ENCODE results near the gene ASGR1.
A peak's percentile ranks its signal among the peaks of the same experiment; 100 is the strongest.

ASGR1 gene

DNA sequence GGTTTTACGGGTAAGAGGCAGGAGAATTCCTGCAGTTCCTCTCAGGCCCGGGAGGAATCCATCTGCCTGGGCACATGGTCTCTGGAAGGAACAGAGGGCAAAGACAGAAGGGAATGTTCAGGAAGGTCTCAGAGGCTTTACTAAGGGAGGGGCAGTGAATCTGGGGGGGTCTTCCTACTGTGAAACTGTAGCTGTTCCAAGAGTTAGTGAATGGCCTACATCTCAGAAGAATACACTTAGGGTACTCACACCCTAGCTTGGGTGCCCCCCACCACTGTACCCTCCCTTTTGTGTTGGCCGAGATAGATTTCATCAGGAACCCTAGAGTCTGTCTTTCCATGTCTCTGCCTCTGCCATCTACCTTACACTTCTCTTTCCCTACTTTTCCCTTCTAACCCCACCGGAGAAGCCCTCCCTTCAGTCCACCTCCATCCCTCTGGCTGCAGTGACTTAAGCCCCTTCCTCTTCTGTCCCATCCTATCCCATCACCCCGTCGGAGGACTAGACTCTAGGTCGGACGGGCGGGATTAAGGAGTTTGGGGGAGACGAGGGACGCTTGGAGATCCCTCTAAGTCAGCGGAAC is 40.1 kb upstream of the ASGR1 start:
- peaks cover 74% of the 10 kb centered on the region for H3K4me1 Mint-ChIP-seq
- no peak for ATAC-seq
- peak overlapping the region; percentile 98 to 99 for H3K4me3 Mint-ChIP-seq
- no peaks in the 10 kb centered on the region for H3K27me3 Mint-ChIP-seq
- H3K27ac Mint-ChIP-seq, result peak overlapping the region; percentile 98 to 99
- no peak for DNase-seq
- H3K9me3 Mint-ChIP-seq, result no peaks in the 10 kb centered on the region

- ATAC-seq (no peak), DNase-seq (no peak)
- no peaks in the 10 kb centered on the region for H3K27me3 Mint-ChIP-seq
- peak overlapping the region; percentile 98 to 99 for H3K4me3 Mint-ChIP-seq
- peaks cover 79% of the 10 kb centered on the region for H3K4me1 Mint-ChIP-seq
- no peaks in the 10 kb centered on the region for H3K9me3 Mint-ChIP-seq
- H3K27ac Mint-ChIP-seq, result peak overlapping the region in 1 of 2 donors; percentile 61
Measured at GRCh38 chr17:7218758-7219157, 39.6 kb upstream of the ASGR1 start.

- ATAC-seq, result no peak
- Mint-ChIP-seq H3K4me1 (peaks cover 85% of the 10 kb centered on the region), H3K9me3 (no peaks in the 10 kb centered on the region)
Measured at GRCh38 chr17:7218166-7218565, 39.0 kb upstream of the ASGR1 start.

GRCh38 chr17:7217113-7217987 is 38.2 kb upstream of the ASGR1 start:
- Mint-ChIP-seq H3K27ac (peak overlapping the region in 1 of 2 donors; percentile 95), H3K9me3 (no peaks in the 10 kb centered on the region), H3K4me1 (peaks cover 88% of the 10 kb centered on the region), H3K4me3 (peak overlapping the region; percentile 75 to 99), H3K27me3 (no peaks in the 10 kb centered on the region)
- DNase-seq (peak in 1 of 2 donors; percentile 37), ATAC-seq (no peak)

More at GRCh38 chr17:7218166-7218565, 39.0 kb upstream of the ASGR1 start:
- DNase-seq, result no peak
- H3K27me3 Mint-ChIP-seq, result no peaks in the 10 kb centered on the region
- peak overlapping the region in 1 of 2 donors; percentile 69 for H3K27ac Mint-ChIP-seq
- peak overlapping the region; percentile 75 to 99 for H3K4me3 Mint-ChIP-seq

- peaks cover 83% of the 10 kb centered on the region for H3K4me1 Mint-ChIP-seq
- no peak for ATAC-seq
- H3K9me3 Mint-ChIP-seq, result no peaks in the 10 kb centered on the region
Measured at GRCh38 chr17:7216242-7217112, 37.3 kb upstream of the ASGR1 start.

GRCh38 chr17:7215652-7216180 is 36.5 kb upstream of the ASGR1 start:
- ATAC-seq (no peak), DNase-seq (no peak)
- H3K27ac Mint-ChIP-seq, result peak overlapping the region in 1 of 2 donors; percentile 36
- peaks cover 75% of the 10 kb centered on the region for H3K4me1 Mint-ChIP-seq
- peak overlapping the region; percentile 92 to 93 for H3K4me3 Mint-ChIP-seq
- no peaks in the 10 kb centered on the region for H3K9me3 Mint-ChIP-seq
- H3K27me3 Mint-ChIP-seq, result no peaks in the 10 kb centered on the region

More at GRCh38 chr17:7216242-7217112, 37.3 kb upstream of the ASGR1 start:
- H3K27me3 Mint-ChIP-seq, result no peaks in the 10 kb centered on the region
- H3K27ac Mint-ChIP-seq, result peak overlapping the region in 1 of 2 donors; percentile 15
- H3K4me3 Mint-ChIP-seq, result peak overlapping the region; percentile 69 to 74
- DNase-seq, result no peak

- peak overlapping the region in 1 of 2 donors; percentile 98 for H3K27ac Mint-ChIP-seq
- no peaks in the 10 kb centered on the region for H3K27me3 Mint-ChIP-seq
- DNase-seq (no peak), ATAC-seq (no peak)
- peaks cover 70% of the 10 kb centered on the region for H3K4me1 Mint-ChIP-seq
- H3K4me3 Mint-ChIP-seq, result peak overlapping the region; percentile 92 to 93
- no peaks in the 10 kb centered on the region for H3K9me3 Mint-ChIP-seq
Measured at GRCh38 chr17:7215136-7215638, 36.0 kb upstream of the ASGR1 start.

- Mint-ChIP-seq H3K9me3 (no peaks in the 10 kb centered on the region), H3K4me3 (peak overlapping the region; percentile 92 to 93), H3K27me3 (no peaks in the 10 kb centered on the region), H3K4me1 (peaks cover 67% of the 10 kb centered on the region), H3K27ac (peak overlapping the region; percentile 98)
- DNase-seq, result peak; percentile 100
- peak; percentile 87 for ATAC-seq
Measured at GRCh38 chr17:7214300-7215135, 35.3 kb upstream of the ASGR1 start.

DNA sequence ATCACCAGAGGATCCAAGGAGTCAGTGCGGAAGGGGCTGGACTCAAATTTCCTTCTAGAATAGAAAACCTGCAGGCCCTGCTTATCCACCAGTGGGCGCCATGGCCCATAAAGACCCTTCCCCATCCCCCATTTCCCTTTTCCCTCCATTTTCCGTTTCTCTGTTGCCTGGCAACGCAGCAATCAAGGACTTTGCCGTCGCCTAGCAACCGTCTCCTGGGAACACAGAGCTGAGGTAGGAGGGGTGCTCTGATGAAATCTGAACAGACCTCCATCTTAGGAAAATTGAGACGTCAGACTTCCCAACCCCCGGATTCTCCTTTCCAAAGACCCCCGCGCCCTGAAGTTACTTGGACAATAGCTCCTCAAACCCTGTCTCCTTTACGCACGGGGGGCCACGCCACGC is 34.7 kb upstream of the ASGR1 start:
- Mint-ChIP-seq H3K4me3 (peak overlapping the region; percentile 92 to 93), H3K27me3 (no peaks in the 10 kb centered on the region), H3K27ac (peak overlapping the region; percentile 98), H3K9me3 (no peaks in the 10 kb centered on the region), H3K4me1 (peaks cover 61% of the 10 kb centered on the region)
- peak; percentile 2 for ATAC-seq
- DNase-seq, result no peak

DNA sequence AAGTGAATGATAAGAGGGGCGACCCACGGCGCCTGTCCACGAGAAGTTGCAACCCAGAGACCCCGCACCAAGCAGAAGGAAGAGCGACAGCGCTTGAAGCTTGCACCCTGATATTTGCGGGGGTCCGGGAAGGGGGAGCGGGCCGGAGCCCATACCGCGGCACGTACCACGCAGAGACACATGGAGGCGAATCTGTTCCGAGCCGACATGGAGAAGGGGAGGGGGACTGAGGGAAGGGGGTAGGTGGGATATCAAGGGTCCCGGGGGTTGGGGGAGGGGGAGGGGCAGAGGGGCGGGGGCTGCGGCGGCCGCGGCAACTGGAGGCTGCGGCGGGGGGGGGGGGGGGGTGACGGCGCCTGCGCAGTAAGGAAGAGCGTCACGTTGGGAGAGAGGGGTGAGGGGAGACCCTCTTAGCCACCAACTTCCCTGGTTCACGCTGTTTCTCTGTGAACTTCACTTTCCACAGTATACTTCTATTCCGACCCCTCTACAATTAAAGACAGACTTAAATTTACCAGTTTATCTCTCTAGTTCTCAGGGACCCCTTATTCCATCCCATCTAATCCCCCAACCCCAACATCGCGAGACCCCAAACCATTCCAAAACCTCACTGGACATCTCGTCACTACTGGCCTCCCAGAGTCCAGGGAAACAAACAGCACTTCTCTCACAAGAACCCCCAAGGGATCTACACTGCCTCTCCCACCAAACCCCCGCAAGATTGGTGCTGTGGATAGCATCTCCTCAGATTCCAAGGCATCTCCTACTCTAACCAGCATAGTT is 32.5 kb upstream of the ASGR1 start:
- H3K9me3 Mint-ChIP-seq, result no peaks in the 10 kb centered on the region
- H3K27me3 Mint-ChIP-seq, result no peaks in the 10 kb centered on the region

DNA sequence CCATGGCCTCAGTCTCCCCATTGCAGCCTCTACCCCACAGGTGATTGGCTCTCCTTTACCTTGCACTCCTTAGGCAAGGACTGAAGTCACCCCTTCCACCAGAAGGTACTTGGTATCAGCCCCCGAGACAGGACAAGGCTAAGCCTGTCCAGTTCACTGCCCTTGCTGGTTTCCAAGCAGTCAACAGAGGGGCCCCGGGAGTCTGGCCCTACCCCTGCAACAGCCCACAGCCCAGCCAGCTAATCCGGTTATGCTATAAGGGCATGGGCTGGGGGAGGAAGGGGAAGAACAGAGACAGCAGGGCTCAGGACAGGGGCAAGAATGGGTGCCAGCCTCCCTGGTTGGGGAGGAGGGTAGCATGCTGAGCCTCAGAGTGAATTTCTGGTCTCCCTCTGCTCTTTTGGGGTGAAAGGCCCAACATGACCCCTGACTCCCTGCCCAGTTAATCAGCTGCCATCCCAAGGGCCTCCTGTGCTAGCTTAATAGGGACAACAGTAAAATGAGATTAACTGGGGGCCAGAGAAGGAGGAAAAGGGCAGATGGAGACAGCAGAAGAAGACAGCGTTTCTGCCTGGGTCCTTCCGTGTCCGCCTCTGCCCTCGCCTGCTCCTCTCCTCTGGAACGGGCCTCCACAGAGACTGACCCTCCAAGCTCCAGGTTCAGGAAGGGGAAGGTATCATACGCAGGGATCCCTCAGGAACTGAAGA is 29.7 kb upstream of the ASGR1 start:
- Mint-ChIP-seq H3K9me3 (no peaks in the 10 kb centered on the region), H3K4me3 (no peak overlapping the region), H3K27me3 (no peaks in the 10 kb centered on the region), H3K4me1 (peaks cover 49% of the 10 kb centered on the region), H3K27ac (no peak overlapping the region)
- ATAC-seq (no peak), DNase-seq (peak in 1 of 2 donors; percentile 8)

More for the DNA sequence above, 32.5 kb upstream of the ASGR1 start:
- DNase-seq, result no peak
- no peak overlapping the region for H3K4me3 Mint-ChIP-seq
- ATAC-seq, result no peak
- H3K27ac Mint-ChIP-seq, result no peak overlapping the region
- peaks cover 49% of the 10 kb centered on the region for H3K4me1 Mint-ChIP-seq

- DNase-seq (peak in 1 of 2 donors; percentile 11), ATAC-seq (no peak)
Measured at GRCh38 chr17:7208027-7208571, 28.9 kb upstream of the ASGR1 start.

More at GRCh38 chr17:7208027-7208571, 28.9 kb upstream of the ASGR1 start:
- H3K4me1 Mint-ChIP-seq, result peaks cover 46% of the 10 kb centered on the region
- no peaks in the 10 kb centered on the region for H3K9me3 Mint-ChIP-seq
- H3K27me3 Mint-ChIP-seq, result no peaks in the 10 kb centered on the region
- no peak overlapping the region for H3K4me3 Mint-ChIP-seq
- H3K27ac Mint-ChIP-seq, result peak overlapping the region in 1 of 2 donors; percentile 85
